Testis (tissue), 3 donors: Measurements from ENCODE around the gene TMCC3. TPM values are rescaled to one million over a fixed set of nuclear protein-coding genes. Genes with fewer than 3 reads are reported as not detected.

Experiments
- DNase-seq: peaks from one replicate; pipeline ENCODE4 v3.0.0-alpha.2; 2019
- H3K27ac ChIP-seq, 2 donors: fragments of 200-600 bp; sonication (generic); one replicate each; pipeline ENCODE4 v1.5.1; 2019
- H3K27me3 ChIP-seq: fragments of 200-600 bp; sonication (generic); one replicate; pipeline ENCODE4 v1.5.1; 2019
- H3K36me3 ChIP-seq: fragments of 200-600 bp; sonication (generic); one replicate; pipeline ENCODE4 v1.5.1; 2017; ENCODE audit warnings: low read depth; ENCODE audit errors: missing control alignments
- H3K4me1 ChIP-seq: fragments of 200-600 bp; sonication (generic); one replicate; pipeline ENCODE4 v1.5.1; 2019
- H3K4me3 ChIP-seq, 2 donors: fragments of 200-600 bp; sonication (generic); one replicate each; pipeline ENCODE4 v1.5.1; 2017 to 2019
- H3K9me3 ChIP-seq: fragments of 200-600 bp; sonication (generic); one replicate; pipeline ENCODE4 v1.5.1; 2017
- CTCF ChIP-seq, 3 experiments: fragments of 450-650 bp in 2 of 3; fragments of 200-600 bp in 1 of 3; sonication (generic) in 1 of 3; IDR thresholded peaks; one replicate each; pipeline ENCODE4 v1.5.1; 2016 to 2019; ENCODE audit warnings: antibody characterized with exemption in 3 of 3, mild to moderate bottlenecking in 2 of 3, moderate library complexity in 1 of 3
- POLR2A ChIP-seq: fragments of 450-650 bp; IDR thresholded peaks from one replicate; pipeline ENCODE4 v1.6.1; 2017; ENCODE audit warnings: antibody characterized with exemption, mild to moderate bottlenecking, moderate library complexity
- WGBS, 2 donors: methylation state at CpG; one replicate each; pipeline ENCODE4 v1.1.5; 2018; 5-methylcytosine and 5-hydroxymethylcytosine counted together
- intact Hi-C: fragments of 100-400 bp; cut with DNase I; formaldehyde crosslinking; loops from one replicate; pipeline ENCODE4 v1.15.1; 2023; ENCODE audit warnings: low total_unique reads
- microRNA-seq, 2 donors: library from miRNA; unstranded; fragments of <30 nt; microRNA quantifications; one replicate each; pipeline ENCODE4, GENCODE V29; 2016; ENCODE audit warnings: borderline number of aligned reads in 2 of 2, borderline replicate concordance in 1 of 2
- polyA plus RNA-seq: library from polyadenylated mRNA; stranded (reverse); fragments of 350-450 nt; fragmentation: Illumina TruSeq; extraction: RNeasy Lipid Tissue Mini Kit (QIAGEN cat#74804); gene quantifications from one replicate; pipeline ENCODE4 v1.2.3, GENCODE V29; 2014; ENCODE audit warnings: low read depth, low replicate concordance; ENCODE audit not compliant: insufficient read depth
- small RNA-seq, 2 donors: library from RNA; depleted of rRNA; stranded (forward); fragments of <200 nt; gene quantifications; one replicate each; pipeline ENCODE3, GENCODE V24; 2016
- total RNA-seq, 2 donors: library from RNA; depleted of rRNA; stranded (reverse); fragments of >200 nt; gene quantifications; one replicate each; pipeline ENCODE4 v1.2.3, GENCODE V29; 2016

The TMCC3 gene
- total and polyA plus RNA-seq, 3 donors from 2014 or later = 3.4 to 6.4 (median 5.1) TPM

GRCh38 chr12:94531196-94531720, 119.1 kb downstream of the TMCC3 start:
- no peak overlapping the region for H3K27ac ChIP-seq
- TF ChIP-seq CTCF (IDR thresholded peaks at IDR 0.05) (no peak), POLR2A (no peak)
- DNase-seq = no peak
- H3K36me3 ChIP-seq = no peaks in the 10 kb centered on the region
- 60 to 92% methylated on average over 6 of the region's 6 CpGs for WGBS, 2 donors
- H3K4me1 ChIP-seq = no peaks in the 10 kb centered on the region
- no peaks in the 10 kb centered on the region for H3K27me3 ChIP-seq
- H3K4me3 ChIP-seq = no peak overlapping the region
- no peaks in the 10 kb centered on the region for H3K9me3 ChIP-seq
- intact Hi-C loops = loop anchor here (5.0 kb wide), 1 partner anchor 389 kb away; no protein-coding TSS in a partner anchor

GRCh38 chr12:94525951-94526350, 124.4 kb downstream of the TMCC3 start:
- Histone ChIP-seq H3K36me3 (no peaks in the 10 kb centered on the region), H3K4me3 (no peak overlapping the region), H3K27me3 (no peaks in the 10 kb centered on the region), H3K9me3 (no peaks in the 10 kb centered on the region), H3K4me1 (no peaks in the 10 kb centered on the region), H3K27ac (no peak overlapping the region)
- intact Hi-C loops = no loop called here
- TF ChIP-seq CTCF (IDR thresholded peaks at IDR 0.05) (no peak), POLR2A (no peak)
- 72 to 73% methylated on average over 2 of the region's 2 CpGs for WGBS, 2 donors
- DNase-seq = no peak

Small RNA genes lying within 50 kb of the gene (microRNA-seq; reads per million reads assigned to microRNA genes)
- 0 reads per million in 2 donors for gene MIR5700

Small RNA genes lying within 50 kb of the gene (small RNA-seq; reads per million reads assigned to genes)
- gene LSM3P2 (0 reads per million in 2 donors), gene MIR5700 (0 reads per million in 2 donors)

Other genes starting within 250 kb of the TMCC3 start
- 10 to 100 TPM; 48.4 to 64.1 TPM for gene CEP83, start 190.7 kb downstream of the TMCC3 start, total RNA-seq
- 17.9 TPM for gene CEP83, start 190.7 kb downstream of the TMCC3 start, polyA plus RNA-seq